ENCODE data around the gene LDLRAD3. TPM values are rescaled to one million over a fixed set of nuclear protein-coding genes. Genes with fewer than 3 reads are reported as not detected.

The LDLRAD3 gene
- polyA plus RNA-seq, 1 of the 3 experiments (the other 2 are of a cell fraction) = 10.6 TPM

- H3K4me2 ChIP-seq = no peak overlapping the region
- TF ChIP-seq ELF1 (IDR thresholded peaks at IDR 0.05) (no peak), ZBTB33 (IDR thresholded peaks at IDR 0.05; ENCODE audit: borderline replicate concordance, low read depth) (no peak), FOXJ3 (CRISPR knock-in tag; IDR thresholded peaks at IDR 0.05) (no peak), SMC3 (IDR thresholded peaks at IDR 0.05; ENCODE audit: low read depth, low read length) (no peak), JUND (IDR thresholded peaks at IDR 0.05) (no peak), FOXM1 (IDR thresholded peaks at IDR 0.05; ENCODE audit: low read depth) (no peak), USF2 (IDR thresholded peaks at IDR 0.05; ENCODE audit: borderline replicate concordance, low read depth, low read length) (no peak)
- TF ChIP-seq, protein P1, sequence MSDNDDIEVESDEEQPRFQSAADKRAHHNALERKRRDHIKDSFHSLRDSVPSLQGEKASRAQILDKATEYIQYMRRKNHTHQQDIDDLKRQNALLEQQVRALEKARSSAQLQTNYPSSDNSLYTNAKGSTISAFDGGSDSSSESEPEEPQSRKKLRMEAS (IDR thresholded peaks at IDR 0.05; ENCODE audit: low read depth) = no peak
- no peaks in the 10 kb centered on the region for H3K9me2 ChIP-seq
- no peak overlapping the region for H2AFZ ChIP-seq (ENCODE audit: low read depth)
- ChIA-PET POLR2A (no interaction called here), CTCF (interaction anchor here (2.0 kb wide), 1 partner anchor 101 kb away, joined by 7 read pairs; no protein-coding TSS in a partner anchor)
- no peak overlapping the region for H3K9ac ChIP-seq
- H3K36me3 ChIP-seq (replicated peaks in 1 of 2; ENCODE audit: control insufficient read depth in 1 of 2, insufficient read depth in 2 of 2, low read length in 1 of 2) = no peaks in the 10 kb centered on the region
- no peaks in the 10 kb centered on the region for H3K27me3 ChIP-seq (ENCODE audit: insufficient read depth)
- H3K27ac ChIP-seq (ENCODE audit: low read depth in 2 of 2, low read length in 1 of 2) = no peak overlapping the region
- H3K4me3 ChIP-seq (ENCODE audit: low read depth in 2 of 2, low read length in 1 of 2) = no peak overlapping the region
- H3K9me3 ChIP-seq = no peaks in the 10 kb centered on the region
- H3F3A ChIP-seq (replicated peaks; ENCODE audit: insufficient read depth) = no peaks in the 10 kb centered on the region
- DNase-seq = no peak
- no peaks in the 10 kb centered on the region for H3K79me2 ChIP-seq (ENCODE audit: insufficient read depth)
- 60% methylated on average over 4 of the region's 4 CpGs for WGBS (ENCODE audit: low lambda C conversion rate)
- peaks cover 4 to 8% of the 10 kb centered on the region in 2 experiments; a peak in 2 of 4 replicates for H3K4me1 ChIP-seq (ENCODE audit: control insufficient read depth in 1 of 2, insufficient read depth in 2 of 2, low read depth in 1 of 2, low read length in 1 of 2)
- no peaks in the 10 kb centered on the region for H4K20me1 ChIP-seq (ENCODE audit: insufficient read depth)
These were observed 20.4 kb upstream of the LDLRAD3 start for GRCh38 chr11:35923452-35923851.

DNA sequence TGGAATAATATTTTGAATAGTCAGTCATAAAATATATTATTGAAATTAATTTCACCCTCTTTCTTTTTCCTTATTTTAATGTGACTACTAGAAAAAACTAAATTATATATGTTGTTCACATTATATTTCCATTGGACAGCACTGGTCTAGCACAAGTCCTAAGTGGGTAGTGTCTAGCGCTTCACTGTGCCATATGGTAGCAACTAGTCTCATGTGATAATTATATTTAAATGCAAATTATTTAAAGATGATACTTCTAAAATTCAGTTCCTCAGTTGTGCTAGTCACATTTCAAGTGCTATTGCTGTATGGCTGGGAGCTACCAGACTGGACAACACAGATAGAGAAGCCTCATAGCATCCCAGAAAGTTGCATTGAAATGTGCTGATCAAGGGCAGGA lies 19.1 kb upstream of the LDLRAD3 start:
- WGBS (ENCODE audit: low lambda C conversion rate) = 100% methylated on average over 1 of the region's 1 CpG

More for the DNA sequence above, 19.1 kb upstream of the LDLRAD3 start:
- Histone ChIP-seq H3K9me3 (no peaks in the 10 kb centered on the region), H3K4me3 (ENCODE audit: low read depth in 2 of 2, low read length in 1 of 2) (no peak overlapping the region), H3K79me2 (ENCODE audit: insufficient read depth) (no peaks in the 10 kb centered on the region), H3K4me1 (ENCODE audit: control insufficient read depth in 1 of 2, insufficient read depth in 2 of 2, low read depth in 1 of 2, low read length in 1 of 2) (peaks cover 0 to 8% of the 10 kb centered on the region in 2 experiments; a peak in 2 of 4 replicates), H3K9me2 (no peaks in the 10 kb centered on the region), H2AFZ (ENCODE audit: low read depth) (no peak overlapping the region), H3K36me3 (replicated peaks in 1 of 2; ENCODE audit: control insufficient read depth in 1 of 2, insufficient read depth in 2 of 2, low read length in 1 of 2) (no peaks in the 10 kb centered on the region), H3K27ac (ENCODE audit: low read depth in 2 of 2, low read length in 1 of 2) (no peak overlapping the region), H3K9ac (no peak overlapping the region), H3F3A (replicated peaks; ENCODE audit: insufficient read depth) (no peaks in the 10 kb centered on the region), H3K4me2 (no peak overlapping the region), H4K20me1 (ENCODE audit: insufficient read depth) (no peaks in the 10 kb centered on the region), H3K27me3 (ENCODE audit: insufficient read depth) (no peaks in the 10 kb centered on the region)
- POLR2A ChIA-PET = no interaction called here
- TF ChIP-seq, protein P1 (IDR thresholded peaks at IDR 0.05; ENCODE audit: low read depth) = no peak
- no peak for TF ChIP-seq NRF1 (IDR thresholded peaks at IDR 0.05; ENCODE audit: low read depth, low read length)
- no peak for TF ChIP-seq EZH2phosphoT487 (IDR thresholded peaks at IDR 0.05; ENCODE audit: borderline replicate concordance, low read depth)
- TF ChIP-seq SMC3 (IDR thresholded peaks at IDR 0.05; ENCODE audit: low read depth, low read length) = no peak
- TF ChIP-seq GATA2 (CRISPR knock-in tag; IDR thresholded peaks at IDR 0.05) = no peak
- CTCF ChIA-PET = interaction anchor here (2.0 kb wide), 1 partner anchor 103 kb away, joined by 7 read pairs; no protein-coding TSS in a partner anchor
- DNase-seq = no peak

Data from SK-N-SH (cell line).